ENCODE data around the gene RMDN3. TPM values are rescaled to one million over a fixed set of nuclear protein-coding genes. Genes with fewer than 3 reads are reported as not detected.

Gene RMDN3
- total and polyA plus RNA-seq, 4 donors = 20.9 to 94.4 (median 43.1) TPM

DNA sequence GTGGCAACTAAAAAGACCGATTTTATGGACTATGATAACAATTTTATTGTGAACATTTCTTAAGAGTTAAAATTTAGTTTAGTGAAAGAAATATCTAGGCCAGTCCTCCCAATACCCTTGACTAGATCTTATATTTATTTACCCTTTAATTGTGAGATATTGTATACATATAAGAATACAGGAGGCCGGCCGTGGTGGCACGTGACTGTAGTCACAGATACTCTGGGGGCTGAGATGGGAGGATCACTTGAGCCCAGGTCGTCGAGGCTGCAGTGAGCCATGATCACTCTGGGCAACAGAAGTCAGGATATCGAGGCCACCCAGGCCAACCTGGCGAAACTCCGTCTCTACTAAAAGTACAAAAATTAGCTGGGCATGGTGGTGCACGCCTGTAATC lies 756 bp upstream of the RMDN3 start:
- 67 to 73% methylated on average over 10 of the region's 10 CpGs for WGBS, 2 donors
- H3K4me1 ChIP-seq (ENCODE audit: control insufficient read depth in 5 of 5, insufficient read depth in 5 of 5, low read length in 5 of 5) = peaks cover 0 to 9% (median 0%) of the 10 kb centered on the region in 5 donors
- no peak overlapping the region for H3K27ac ChIP-seq (ENCODE audit: low read depth in 1 of 2, low read length in 1 of 2)
- TF ChIP-seq, protein P1, sequence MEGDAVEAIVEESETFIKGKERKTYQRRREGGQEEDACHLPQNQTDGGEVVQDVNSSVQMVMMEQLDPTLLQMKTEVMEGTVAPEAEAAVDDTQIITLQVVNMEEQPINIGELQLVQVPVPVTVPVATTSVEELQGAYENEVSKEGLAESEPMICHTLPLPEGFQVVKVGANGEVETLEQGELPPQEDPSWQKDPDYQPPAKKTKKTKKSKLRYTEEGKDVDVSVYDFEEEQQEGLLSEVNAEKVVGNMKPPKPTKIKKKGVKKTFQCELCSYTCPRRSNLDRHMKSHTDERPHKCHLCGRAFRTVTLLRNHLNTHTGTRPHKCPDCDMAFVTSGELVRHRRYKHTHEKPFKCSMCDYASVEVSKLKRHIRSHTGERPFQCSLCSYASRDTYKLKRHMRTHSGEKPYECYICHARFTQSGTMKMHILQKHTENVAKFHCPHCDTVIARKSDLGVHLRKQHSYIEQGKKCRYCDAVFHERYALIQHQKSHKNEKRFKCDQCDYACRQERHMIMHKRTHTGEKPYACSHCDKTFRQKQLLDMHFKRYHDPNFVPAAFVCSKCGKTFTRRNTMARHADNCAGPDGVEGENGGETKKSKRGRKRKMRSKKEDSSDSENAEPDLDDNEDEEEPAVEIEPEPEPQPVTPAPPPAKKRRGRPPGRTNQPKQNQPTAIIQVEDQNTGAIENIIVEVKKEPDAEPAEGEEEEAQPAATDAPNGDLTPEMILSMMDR (IDR thresholded peaks at IDR 0.05; ENCODE audit: control extremely low read depth, extremely low read depth) = no peak
- H3K27me3 ChIP-seq (ENCODE audit: control insufficient read depth in 3 of 3, insufficient read depth in 3 of 3, low read length in 2 of 3) = no peaks in the 10 kb centered on the region
- ATAC-seq (ENCODE audit: insufficient read depth, low FRiP score) = no peak
- no peak overlapping the region for H3K4me3 ChIP-seq
- DNase-seq = no peak
- H3K9me3 ChIP-seq (ENCODE audit: control insufficient read depth in 4 of 4, insufficient read depth in 3 of 4, low read length in 3 of 4) = no peaks in the 10 kb centered on the region
- H3K9ac ChIP-seq (ENCODE audit: insufficient read depth in 1 of 2, low read length in 2 of 2) = peak overlapping the region; percentile 52 to 98
- peaks cover 7 to 13% (median 9%) of the 10 kb centered on the region in 4 donors for H3K36me3 ChIP-seq (ENCODE audit: control insufficient read depth in 4 of 4, insufficient read depth in 4 of 4, low read length in 4 of 4)

DNA sequence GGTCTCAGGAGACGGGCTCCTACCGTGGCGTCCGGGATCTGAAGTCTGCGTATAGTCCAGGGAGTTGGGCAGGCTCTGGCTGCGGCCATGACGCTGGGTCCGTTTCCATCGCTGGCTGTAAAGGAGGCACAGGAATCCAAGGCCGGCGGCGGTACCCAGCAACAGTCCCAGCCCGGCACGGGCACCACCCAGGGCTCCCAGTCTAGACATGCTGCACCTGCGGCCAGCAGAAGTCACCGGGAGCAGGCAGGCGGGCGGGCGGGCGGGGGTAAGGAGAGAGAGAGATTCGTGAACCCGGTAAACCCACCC lies 526 bp downstream of the RMDN3 start:
- Histone ChIP-seq H3K9ac (ENCODE audit: insufficient read depth in 1 of 2, low read length in 2 of 2) (no peak overlapping the region), H3K4me3 (peak overlapping the region; percentile 96), H3K27me3 (ENCODE audit: control insufficient read depth in 3 of 3, insufficient read depth in 3 of 3, low read length in 2 of 3) (no peaks in the 10 kb centered on the region), H3K9me3 (ENCODE audit: control insufficient read depth in 4 of 4, insufficient read depth in 3 of 4, low read length in 3 of 4) (no peaks in the 10 kb centered on the region), H3K4me1 (ENCODE audit: control insufficient read depth in 5 of 5, insufficient read depth in 5 of 5, low read length in 5 of 5) (peaks cover 0 to 9% (median 0%) of the 10 kb centered on the region in 5 donors), H3K27ac (ENCODE audit: low read depth in 1 of 2, low read length in 1 of 2) (peak overlapping the region; percentile 43 to 90), H3K36me3 (ENCODE audit: control insufficient read depth in 4 of 4, insufficient read depth in 4 of 4, low read length in 4 of 4) (peaks cover 7 to 20% (median 14%) of the 10 kb centered on the region in 4 donors)
- WGBS, 2 donors = 0% methylated on average over 22 of the region's 22 CpGs
- DNase-seq = no peak
- TF ChIP-seq, protein P1 (IDR thresholded peaks at IDR 0.05; ENCODE audit: control extremely low read depth, extremely low read depth) = no peak
- ATAC-seq (ENCODE audit: insufficient read depth, low FRiP score) = peak; percentile 8

DNA sequence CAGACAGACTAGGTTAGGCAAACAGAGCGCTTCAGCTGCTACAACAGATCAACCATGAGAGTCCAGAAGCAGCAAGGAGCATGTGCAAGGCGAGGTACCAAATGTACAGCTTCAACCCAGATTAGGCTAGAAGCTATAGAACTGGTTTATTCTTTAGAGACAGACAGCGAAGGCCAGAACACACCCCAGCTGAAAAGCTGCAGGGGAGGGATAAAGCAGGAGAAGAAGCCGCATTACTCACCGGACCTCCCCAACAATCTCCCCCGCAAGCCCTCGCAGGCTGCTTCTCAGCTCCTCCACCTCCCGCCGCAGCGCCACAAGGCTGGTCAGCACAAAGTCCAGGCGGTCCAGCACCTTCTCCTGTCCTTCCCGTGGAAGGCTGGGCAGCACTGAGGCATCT lies 3.3 kb downstream of the RMDN3 start:
- Histone ChIP-seq H3K9me3 (ENCODE audit: control insufficient read depth in 4 of 4, insufficient read depth in 3 of 4, low read length in 3 of 4) (no peaks in the 10 kb centered on the region), H3K4me1 (ENCODE audit: control insufficient read depth in 5 of 5, insufficient read depth in 5 of 5, low read length in 5 of 5) (peaks cover 0 to 9% (median 0%) of the 10 kb centered on the region in 5 donors), H3K27ac (ENCODE audit: low read depth in 1 of 2, low read length in 1 of 2) (no peak overlapping the region), H3K27me3 (ENCODE audit: control insufficient read depth in 3 of 3, insufficient read depth in 3 of 3, low read length in 2 of 3) (no peaks in the 10 kb centered on the region), H3K4me3 (no peak overlapping the region), H3K9ac (ENCODE audit: insufficient read depth in 1 of 2, low read length in 2 of 2) (no peak overlapping the region), H3K36me3 (ENCODE audit: control insufficient read depth in 4 of 4, insufficient read depth in 4 of 4, low read length in 4 of 4) (peaks cover 11 to 23% (median 23%) of the 10 kb centered on the region in 4 donors)
- DNase-seq = no peak
- WGBS, 2 donors = 95 to 96% methylated on average over 12 of the region's 12 CpGs
- no peak for ATAC-seq (ENCODE audit: insufficient read depth, low FRiP score)
- TF ChIP-seq, protein P1 (IDR thresholded peaks at IDR 0.05; ENCODE audit: control extremely low read depth, extremely low read depth) = no peak

DNA sequence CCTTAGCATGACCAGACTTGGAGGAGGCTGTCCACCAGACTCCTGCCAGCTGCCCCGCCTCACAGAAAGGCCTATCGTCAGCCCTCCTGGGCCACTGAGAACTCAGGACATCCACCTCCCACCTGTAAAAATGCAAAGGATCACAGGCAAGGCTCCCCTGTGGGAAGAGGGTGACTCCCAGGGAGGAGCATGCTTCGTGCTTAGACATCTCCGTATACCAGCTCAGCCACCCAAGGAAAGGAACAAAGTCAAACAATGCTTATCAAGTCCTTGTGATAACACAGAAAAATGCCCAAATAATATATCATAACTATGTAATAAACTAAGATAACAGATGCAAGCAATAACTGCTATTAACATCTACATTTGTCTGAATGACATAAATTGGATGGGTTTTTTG lies 4.2 kb downstream of the RMDN3 start:
- no peaks in the 10 kb centered on the region for H3K27me3 ChIP-seq (ENCODE audit: control insufficient read depth in 3 of 3, insufficient read depth in 3 of 3, low read length in 2 of 3)
- H3K9me3 ChIP-seq (ENCODE audit: control insufficient read depth in 4 of 4, insufficient read depth in 3 of 4, low read length in 3 of 4) = no peaks in the 10 kb centered on the region
- H3K36me3 ChIP-seq (ENCODE audit: control insufficient read depth in 4 of 4, insufficient read depth in 4 of 4, low read length in 4 of 4) = peaks cover 11 to 24% (median 23%) of the 10 kb centered on the region in 4 donors
- no peak overlapping the region for H3K27ac ChIP-seq (ENCODE audit: low read depth in 1 of 2, low read length in 1 of 2)
- H3K4me3 ChIP-seq = no peak overlapping the region
- no peak overlapping the region for H3K9ac ChIP-seq (ENCODE audit: insufficient read depth in 1 of 2, low read length in 2 of 2)
- 92 to 94% methylated on average over 4 of the region's 4 CpGs for WGBS, 2 donors
- peaks cover 0 to 9% (median 0%) of the 10 kb centered on the region in 5 donors for H3K4me1 ChIP-seq (ENCODE audit: control insufficient read depth in 5 of 5, insufficient read depth in 5 of 5, low read length in 5 of 5)
- DNase-seq = no peak
- TF ChIP-seq, protein P1 (IDR thresholded peaks at IDR 0.05; ENCODE audit: control extremely low read depth, extremely low read depth) = no peak
- no peak for ATAC-seq (ENCODE audit: insufficient read depth, low FRiP score)

All from lung (tissue), 12 donors.